Measurements from ENCODE around the gene ABCC2.

The ABCC2 gene

DNA sequence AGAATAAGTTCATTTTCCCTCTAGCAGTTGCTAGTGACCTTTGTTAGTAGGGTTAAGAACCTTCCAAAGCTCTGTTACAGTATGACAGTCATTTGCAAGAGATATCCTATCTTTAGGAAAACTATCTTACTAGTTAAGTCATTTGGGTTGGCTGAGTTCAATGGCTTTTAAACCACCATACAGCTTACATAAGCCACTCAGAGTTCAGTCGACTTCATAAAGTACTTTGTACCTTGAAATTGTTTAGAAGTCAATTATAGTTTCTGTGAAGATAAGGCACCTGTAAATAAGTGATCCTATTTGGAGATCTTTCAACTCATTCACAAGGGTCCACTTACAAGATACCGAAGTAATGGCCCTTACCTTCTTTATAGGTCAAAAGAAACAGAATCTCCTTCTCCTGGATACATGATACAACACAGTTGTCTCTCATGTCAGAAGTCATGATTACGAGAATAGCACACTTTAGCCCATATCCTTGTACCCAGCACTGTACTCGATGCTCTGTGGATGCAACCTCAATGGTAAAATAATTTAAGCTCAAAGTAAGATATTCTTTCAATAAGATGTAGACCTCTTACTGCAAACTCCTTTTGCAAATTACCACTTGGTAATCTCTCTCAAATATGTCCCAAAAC, 11.9 kb upstream of the ABCC2 start:
- DNase-seq (ENCODE audit: low read depth, low spot score), result no peak

DNA sequence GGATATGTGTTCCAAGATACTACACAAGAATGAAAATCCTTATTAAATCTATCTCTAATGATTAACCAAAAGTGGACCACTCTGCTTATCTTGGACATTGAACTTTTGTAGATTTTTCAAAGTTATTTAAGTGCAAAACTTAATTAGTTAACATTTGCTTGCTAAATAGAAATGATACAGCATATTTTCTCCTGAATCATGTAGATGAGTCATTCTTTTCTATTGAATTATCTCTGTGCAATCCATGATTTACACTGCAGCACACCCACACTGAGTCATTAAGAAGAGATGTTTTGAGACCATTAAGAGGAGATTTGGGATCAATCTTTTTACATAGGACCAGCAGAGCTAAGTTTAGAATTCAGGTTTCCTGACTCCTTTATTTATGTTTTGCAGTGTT, 6.6 kb upstream of the ABCC2 start:
- no peak for DNase-seq (ENCODE audit: low read depth, low spot score)

DNA sequence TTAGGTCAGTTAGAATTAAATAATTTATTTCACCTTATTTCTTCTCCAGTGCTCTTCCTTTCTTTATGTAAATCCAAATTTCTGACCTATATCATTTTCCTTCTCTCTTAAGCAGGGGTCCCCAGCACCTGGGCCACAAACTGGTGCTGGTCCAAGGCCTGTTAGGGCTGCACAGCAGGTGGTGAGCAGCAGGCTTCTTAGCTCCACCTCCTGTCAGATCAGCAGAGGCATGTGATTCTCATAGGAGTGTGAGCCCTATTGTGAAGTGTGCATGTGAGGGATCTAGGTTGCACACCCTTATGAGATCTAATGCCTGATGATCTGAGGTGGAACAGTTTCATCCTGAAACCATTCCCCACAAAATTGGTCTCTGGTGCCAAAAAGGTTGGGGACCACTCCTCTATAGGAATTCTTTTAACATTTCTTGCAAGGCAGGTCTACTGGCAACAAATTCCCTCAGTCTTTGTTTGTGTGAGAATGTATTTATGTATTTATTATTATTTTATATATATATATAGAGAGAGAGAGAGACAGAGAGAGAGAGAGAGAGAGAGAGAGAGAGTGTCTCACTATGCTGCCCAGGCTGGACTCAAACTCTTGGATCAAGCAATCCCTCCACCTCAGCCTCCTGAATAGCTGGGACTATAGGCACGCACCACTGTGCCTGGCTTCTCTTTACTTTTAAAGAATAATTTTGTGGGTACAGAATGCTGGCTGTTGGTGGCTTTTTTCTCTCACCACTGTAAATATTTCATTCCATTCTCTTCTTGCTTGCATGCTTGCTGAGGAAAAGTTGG, 4.3 kb upstream of the ABCC2 start:
- no peak for DNase-seq (ENCODE audit: low read depth, low spot score)

DNA sequence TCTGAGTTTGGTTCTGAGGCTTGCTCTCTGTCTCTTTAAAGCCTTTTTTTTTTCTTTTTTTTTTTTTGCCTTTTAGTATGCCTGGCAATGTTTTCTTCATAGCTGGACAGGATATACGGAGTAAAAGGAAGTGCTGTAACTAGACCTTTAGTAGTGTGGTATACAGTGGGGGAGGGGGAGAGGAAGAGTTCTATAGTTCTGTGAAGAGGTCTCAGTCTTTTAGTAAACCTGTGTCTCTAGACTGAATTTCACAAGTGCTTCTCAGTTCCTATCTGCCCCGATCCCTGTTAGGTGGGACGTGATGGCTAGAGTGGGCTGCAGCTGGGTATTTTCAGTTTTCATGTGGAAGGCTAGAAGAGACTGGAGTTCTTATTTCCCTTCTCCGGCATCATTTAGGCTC, 3.1 kb upstream of the ABCC2 start:
- DNase-seq (ENCODE audit: low read depth, low spot score), result no peak

DNA sequence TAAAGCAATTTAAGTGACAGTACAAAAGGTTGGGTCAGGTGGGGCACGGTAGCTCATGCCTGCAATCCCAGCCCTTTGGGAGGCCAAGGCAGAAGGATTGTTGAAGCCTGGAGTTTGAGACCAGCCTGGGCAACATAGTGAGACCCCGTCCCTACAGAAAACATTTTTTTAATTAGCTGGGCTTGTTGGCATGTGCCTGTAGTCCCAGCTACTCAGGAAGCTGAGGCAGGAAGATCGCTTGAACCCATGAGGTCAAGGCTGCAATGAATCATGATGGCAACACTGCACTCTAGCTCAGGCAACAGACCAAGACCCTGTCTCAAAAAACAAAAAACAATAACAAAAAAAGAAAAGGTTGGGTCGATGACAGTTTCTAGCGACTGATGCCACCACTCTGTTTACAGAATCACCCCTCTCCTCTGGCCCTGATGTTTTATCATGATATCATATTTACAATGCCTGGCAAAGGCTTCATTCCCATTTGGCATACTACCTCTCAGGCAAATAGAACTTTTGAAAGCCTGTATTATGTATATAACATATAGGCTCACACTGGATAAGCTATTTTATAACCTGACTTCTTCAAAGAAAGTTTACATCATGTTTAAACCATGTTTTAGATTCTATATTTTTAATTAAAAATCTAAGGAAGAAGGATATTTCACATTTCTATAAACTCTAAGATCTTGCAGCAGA, 558 bp upstream of the ABCC2 start:
- DNase-seq (ENCODE audit: low read depth, low spot score), result no peak

DNA sequence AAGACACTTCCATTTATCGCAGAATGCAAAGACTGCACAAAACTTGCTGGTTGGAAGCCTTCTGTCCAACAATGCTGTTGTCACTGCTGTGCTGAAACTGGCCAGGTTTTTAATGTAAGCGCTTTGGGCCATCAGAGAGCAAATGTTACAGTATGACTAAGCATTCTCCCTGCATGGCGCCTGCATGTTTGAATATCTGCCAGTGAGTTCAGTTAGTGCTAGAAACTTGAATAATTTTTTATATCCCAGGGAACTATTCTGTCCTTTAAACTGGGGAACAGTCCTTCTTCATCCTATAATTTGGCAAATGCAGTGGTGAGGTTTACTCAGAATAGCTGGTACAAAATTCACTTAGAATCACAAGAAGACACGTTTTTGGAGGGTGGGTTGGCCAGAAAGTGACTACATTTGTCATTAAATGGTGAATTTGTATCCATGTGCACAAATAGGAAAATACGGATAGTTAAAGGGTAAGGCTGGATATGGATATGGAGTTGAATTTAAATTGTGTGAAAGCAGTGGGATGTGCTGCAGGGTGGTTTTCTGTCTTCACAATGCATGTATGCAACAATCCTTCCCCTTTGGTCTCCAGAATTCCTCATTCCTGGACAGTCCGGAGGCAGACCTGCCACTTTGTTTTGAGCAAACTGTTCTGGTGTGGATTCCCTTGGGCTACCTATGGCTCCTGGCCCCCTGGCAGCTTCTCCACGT, 1.7 kb downstream of the ABCC2 start:
- no peak for DNase-seq (ENCODE audit: low read depth, low spot score)

DNA sequence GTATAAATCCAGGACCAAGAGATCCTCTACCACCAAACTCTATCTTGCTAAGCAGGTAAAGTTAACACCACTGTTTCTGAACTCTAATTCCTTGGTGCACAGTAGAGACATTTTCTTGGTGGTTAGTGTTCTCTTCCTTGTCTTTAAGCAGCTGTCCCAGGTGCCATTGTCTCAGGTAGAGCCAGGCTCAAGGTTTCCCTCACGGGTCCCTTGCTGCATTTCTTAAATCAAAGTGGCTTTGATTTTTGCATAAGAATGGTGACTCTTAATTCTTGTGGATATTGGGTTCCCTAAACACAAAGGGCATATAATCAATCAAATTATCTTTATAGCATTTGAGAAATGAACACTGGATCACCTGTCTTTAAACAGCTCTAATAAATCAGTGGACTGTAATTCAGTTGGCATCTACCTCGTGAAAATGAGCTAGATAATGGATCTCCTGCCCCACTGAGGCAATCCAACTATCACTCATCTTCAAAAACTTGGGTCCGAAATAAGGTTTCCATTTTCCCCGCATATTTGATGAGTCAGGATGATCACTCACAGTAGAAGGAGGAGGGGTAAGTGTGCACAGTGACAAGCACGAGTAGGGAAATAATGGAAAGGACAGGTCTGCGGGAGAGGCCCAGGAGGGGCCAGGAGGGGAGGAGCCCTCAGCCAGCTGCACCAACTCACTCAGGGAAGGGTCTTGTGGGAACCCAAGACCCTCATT, 2.4 kb downstream of the ABCC2 start:
- DNase-seq (ENCODE audit: low read depth, low spot score), result no peak

DNA sequence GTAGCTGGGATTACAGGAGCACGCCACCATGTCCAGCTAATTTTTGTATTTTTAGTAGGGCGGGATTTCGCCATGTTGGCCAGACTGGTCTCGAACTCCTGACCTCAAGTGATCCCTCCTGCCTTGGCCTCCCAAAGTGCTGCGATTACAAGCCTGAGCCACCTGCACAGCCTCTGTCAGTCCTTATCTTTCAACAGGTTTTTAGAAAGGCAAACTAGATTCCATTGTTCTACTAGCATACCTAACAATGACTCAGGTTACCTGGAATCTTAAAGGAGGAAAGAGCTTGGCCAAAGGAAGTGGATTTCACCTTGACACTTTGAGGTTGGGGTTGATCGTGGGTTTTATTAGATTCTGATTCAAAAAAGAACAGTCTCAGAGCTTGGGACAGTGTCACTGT, 3.2 kb downstream of the ABCC2 start:
- DNase-seq (ENCODE audit: low read depth, low spot score), result no peak

DNA sequence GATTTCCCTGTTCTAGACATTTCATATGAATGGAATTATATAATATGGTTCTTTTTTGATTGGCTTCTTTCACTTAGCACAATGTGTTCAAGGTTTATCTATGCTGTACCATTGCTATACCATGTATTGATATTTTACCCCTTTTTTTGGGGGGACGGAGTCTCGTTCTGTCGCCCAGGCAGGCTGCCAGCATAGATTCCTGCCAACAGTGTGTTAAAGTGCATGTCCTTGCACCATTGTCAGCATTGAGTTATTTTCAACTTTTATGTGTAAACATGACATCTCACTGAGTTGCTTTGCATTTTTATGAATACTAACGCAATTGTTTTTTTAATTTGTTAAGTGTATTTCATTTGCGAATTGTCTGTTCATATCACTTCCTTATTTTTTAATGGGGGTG, 4.9 kb downstream of the ABCC2 start:
- no peak for DNase-seq (ENCODE audit: low read depth, low spot score)

DNA sequence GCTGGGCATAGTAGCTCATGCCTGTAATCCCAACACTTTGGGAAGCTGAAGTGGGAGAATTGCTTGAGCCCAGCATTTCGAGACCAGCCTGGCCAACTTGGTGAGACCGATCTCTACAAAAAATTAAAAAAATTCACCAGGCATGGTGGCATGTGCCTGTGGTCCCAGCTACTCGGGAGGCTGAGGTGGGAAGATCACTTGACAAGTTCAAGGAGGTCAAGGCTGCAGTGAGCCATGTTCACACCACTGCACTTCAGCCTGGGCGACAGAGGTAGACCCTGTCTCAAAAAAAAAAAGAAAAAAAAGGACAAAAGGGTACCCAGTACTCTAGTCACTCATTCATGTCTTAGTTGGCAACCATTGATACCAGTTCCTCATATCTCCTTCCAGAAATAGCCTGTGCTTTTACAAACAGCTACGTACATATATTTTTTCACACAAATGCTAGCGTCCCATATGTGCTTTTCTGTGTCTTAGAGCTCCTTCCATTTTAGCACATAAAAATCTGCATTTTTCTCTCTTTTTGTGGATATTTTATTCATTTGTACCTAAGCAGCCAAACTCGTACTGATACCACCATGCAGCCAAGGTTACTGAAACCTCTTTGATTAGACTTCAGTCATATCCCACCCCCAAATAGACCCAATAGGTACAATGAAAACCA, 5.5 kb downstream of the ABCC2 start:
- DNase-seq (ENCODE audit: low read depth, low spot score), result no peak

DNA sequence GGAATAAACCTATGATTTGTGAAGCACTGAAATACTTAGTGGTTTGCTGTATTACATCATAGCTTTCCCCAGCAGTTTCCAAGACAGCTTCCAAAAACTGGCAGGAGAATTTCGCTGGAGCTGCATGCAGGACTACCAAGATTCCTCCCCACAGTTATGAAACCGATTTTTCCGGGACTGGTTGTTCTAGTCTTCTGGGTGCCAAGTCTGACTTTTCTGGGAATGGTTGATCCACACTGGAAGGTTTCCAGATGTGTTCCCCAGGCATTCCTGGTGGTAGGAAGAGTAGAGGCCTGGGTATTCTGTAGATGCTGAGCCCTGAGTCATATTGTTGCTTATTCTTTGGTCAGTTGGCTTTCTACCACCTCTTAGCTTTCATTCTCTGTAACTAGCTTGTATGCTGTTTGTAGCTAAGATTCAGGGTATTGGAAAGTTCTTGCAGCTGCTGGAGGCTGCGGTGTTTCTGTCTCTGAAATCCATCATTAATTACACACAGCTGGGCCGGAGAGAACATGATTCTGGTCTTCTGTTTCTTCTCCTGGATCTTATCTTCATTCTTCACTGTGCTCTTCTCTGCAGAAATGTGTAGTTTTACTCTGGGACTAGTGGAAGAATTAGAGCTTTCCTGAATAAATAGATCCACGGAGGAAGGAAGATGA, 6.3 kb downstream of the ABCC2 start:
- no peak for DNase-seq (ENCODE audit: low read depth, low spot score)

DNA sequence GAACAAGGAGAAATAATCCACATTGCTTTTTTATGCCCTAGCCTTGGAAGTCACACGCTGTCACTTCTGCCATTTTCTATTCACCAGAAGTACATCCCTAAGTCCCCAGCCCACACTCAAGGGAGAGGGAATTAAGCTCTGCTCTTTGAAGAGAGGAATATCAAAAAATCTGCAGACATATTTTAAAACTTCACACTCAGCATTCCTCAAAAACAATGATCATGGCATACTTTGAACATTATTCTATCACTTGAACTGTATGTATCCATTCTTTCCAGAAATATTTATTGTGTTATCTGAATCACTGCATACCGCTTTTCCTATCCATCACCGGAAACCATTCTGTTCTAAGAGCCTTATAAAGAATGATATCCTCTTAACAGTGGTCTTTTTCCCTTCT, 9.4 kb downstream of the ABCC2 start:
- no peak for DNase-seq (ENCODE audit: low read depth, low spot score)

DNA sequence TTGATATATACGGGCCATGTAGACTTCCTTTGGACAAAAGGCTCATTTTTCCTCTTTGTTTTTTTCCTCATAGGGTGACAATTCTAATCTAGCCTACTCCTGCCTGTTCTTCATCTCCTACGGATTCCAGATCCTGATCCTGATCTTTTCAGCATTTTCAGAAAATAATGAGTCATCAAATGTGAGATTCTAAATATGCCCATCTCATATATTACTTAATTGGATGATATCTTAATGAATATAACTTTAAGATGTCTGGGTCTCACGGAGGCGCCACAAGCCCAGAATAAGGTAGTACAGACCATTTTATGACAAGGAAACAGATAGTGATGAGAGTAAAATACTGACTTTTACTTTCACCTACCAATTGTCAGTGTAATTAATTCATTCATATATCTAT, 11.4 kb downstream of the ABCC2 start:
- DNase-seq (ENCODE audit: low read depth, low spot score), result no peak

DNA sequence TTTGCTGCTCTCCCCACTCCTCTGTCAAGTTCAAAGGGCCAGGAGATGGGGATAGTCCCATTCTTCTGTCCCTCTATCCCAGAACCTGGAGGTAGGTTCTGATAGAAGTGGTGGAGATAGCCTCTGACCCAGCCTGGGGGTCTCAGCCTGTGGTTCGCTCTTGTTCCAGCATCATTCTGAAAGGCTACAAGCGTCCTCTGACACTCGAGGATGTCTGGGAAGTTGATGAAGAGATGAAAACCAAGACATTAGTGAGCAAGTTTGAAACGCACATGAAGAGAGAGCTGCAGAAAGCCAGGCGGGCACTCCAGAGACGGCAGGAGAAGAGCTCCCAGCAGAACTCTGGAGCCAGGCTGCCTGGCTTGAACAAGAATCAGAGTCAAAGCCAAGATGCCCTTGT, 14.5 kb downstream of the ABCC2 start:
- DNase-seq (ENCODE audit: low read depth, low spot score), result no peak

DNA sequence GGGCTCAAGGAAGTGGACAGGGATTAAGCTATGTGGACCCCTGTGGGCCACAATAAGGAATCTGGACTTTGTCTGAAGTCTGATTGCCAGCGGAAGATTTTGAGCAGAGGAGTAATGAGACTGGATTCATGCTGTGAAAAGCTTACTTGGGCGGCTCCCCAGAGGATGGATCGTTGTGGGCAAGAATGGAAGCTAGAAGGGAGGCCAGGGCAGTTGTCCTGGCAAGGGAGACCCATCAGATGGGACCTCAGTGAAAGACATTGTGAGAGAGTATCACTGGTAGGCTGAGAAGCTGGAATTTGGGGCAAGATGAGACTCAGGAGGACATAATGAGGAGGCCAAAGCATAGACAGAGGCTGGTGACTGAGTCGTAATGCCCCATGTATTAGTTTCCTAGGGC, 15.6 kb downstream of the ABCC2 start:
- no peak for DNase-seq (ENCODE audit: low read depth, low spot score)

DNA sequence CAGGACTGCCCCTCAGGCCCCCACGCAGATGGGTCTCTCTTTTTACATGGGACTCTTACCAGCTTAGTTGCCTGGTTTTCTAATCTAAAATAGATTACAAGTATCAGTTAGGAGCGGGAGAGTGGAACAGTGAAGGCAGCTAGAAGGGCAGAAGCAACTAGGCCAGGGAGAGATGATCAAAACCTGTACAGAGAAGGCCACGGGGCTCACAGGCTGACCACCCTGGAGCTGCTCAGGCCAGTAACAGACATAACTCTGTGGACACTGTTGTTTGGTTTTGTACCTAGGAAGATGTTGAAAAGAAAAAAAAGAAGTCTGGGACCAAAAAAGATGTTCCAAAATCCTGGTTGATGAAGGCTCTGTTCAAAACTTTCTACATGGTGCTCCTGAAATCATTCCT, 16.5 kb downstream of the ABCC2 start:
- no peak for DNase-seq (ENCODE audit: low read depth, low spot score)

DNA sequence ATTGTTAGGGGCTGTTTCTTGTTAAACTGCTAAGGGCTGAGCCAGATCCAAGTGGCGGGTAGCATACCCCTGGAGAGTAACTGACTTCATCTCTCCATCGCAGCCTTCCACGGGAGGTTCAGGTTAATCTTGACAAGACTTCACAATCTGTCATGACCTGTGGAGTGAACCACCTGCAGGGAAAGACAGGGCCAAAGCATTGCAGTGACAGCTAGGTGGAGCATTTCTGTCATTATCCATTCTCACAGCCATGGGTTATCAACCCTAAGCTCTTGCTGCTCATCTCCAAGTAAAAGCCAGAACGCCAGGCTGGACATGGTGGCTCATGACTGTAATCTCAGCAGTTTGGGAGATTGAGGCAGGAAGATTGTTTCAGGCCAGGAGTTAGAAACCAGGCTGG, 17.2 kb downstream of the ABCC2 start:
- DNase-seq (ENCODE audit: low read depth, low spot score), result no peak

DNA sequence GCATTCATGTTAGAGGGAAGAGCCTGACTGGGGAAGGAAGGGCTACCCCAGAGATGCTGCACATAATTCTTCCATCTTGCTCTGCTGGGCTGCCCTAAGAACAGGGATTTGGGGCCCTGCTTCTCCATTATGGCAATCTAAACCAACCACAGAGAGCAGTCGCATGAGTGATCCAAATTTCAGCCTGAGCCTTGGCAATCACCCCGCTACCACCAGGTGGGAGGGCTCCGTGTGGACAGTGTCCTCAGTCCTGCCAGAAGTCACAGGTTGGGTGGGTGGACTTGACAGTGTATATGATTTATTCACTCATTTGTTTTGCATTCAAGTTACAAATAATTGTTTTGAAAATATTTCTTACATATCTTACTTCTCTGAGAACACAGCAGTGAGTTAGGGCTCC, 22.0 kb downstream of the ABCC2 start:
- DNase-seq (ENCODE audit: low read depth, low spot score), result no peak

DNA sequence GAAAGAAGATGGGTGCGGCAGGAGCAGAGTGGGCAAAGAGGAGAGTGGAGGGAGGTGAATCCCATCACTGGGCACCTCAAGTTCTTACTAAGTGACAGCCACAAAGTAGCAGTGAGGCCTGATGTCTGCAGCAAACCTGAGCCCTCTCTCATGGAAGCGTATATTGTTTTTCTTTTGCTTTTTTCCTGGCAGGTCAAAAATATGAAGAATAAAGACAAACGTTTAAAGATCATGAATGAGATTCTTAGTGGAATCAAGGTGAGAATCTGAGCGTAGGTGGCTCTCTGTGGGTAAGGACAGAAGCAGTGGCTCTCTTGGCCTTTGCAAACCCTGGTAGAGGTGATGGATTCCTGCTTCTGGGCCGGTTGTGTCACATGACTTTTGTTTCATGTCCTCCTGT, 22.8 kb downstream of the ABCC2 start:
- no peak for DNase-seq (ENCODE audit: low read depth, low spot score)

DNA sequence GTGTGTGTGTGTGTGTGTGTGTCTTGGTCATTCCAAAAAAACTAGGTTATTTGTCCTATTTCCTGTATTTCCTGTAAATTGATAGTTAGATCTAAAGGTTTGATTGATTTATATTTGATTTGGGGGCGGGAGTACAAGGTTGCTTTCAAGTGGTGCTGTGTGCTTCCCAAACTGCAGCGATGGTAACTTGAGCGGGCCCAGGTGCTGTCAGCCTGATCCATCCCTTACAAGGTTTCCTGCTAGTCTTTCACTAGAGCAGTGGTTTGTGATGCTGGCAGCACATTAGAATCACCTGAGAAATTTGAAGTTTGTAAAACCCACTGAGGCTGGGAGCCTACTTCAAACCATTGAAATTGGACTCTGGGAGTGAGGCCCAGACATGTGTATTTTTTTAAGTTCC, 23.7 kb downstream of the ABCC2 start:
- DNase-seq (ENCODE audit: low read depth, low spot score), result no peak

DNA sequence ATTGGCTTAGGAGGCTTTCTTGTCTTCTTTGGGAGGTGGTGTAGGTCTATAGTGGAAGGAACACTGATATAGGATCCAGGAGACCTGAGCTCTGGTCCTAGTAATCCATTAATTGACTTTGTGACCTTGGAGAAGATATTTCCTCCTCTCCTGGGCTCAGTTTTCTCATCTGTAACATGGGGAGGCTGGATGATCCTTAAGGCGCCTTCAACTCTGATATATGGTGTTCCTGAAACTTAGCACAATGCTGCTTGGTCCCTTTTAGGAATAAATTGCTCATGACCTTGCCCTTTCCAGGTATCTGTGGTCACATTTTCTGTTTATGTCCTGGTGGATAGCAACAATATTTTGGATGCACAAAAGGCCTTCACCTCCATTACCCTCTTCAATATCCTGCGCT, 25.3 kb downstream of the ABCC2 start:
- DNase-seq (ENCODE audit: low read depth, low spot score), result no peak

Data from activated naive CD8-positive, alpha-beta T cell treated with anti-CD3 and anti-CD28 coated beads, Interleukin-2, amount 50 U/mL, for 16 hours (primary cell).